HepG2 (cell line): ENCODE results near the gene NOC2L.

Experiments used
- EZH2 ChIP-seq: conservative IDR thresholded peaks from 2 replicates; pipeline ENCODE4 v1.6.1; 2012; ENCODE audit warnings: mild to moderate bottlenecking, low read depth, low read length, moderate library complexity
- NPAS2 ChIP-seq: sonication (generic); formaldehyde crosslinking; IDR thresholded peaks from 2 replicates; pipeline ENCODE4 v1.8.0; 2022; ENCODE audit warnings: mild to moderate bottlenecking, missing genetic modification reagents, borderline replicate concordance
- NR2C2 ChIP-seq: sonication (generic); formaldehyde crosslinking; IDR thresholded peaks from 2 replicates; pipeline ENCODE4 v1.4.0; 2020; ENCODE audit warnings: missing genetic modification reagents, mild to moderate bottlenecking, moderate library complexity, borderline replicate concordance
- POLR2A ChIP-seq, 2 experiments: IDR thresholded peaks; 2 replicates each; pipeline ENCODE4 v1.6.1; 2011; ENCODE audit warnings: low read depth in 2 of 2, low read length in 2 of 2, mild to moderate bottlenecking in 1 of 2, moderate library complexity in 1 of 2; ENCODE audit not compliant: insufficient read depth in 1 of 2
- U2AF1 ChIP-seq: fragments of 200-400 bp; formaldehyde crosslinking; optimal IDR thresholded peaks from 2 replicates; pipeline ENCODE3; 2017; ENCODE audit warnings: mild to moderate bottlenecking, low read depth, low read length
- U2AF2 ChIP-seq: fragments of 200-400 bp; formaldehyde crosslinking; IDR thresholded peaks from 2 replicates; pipeline ENCODE4 v1.6.1; 2017; ENCODE audit warnings: low read depth, mild to moderate bottlenecking, low read length
- ZNF274 ChIP-seq: sonication (generic); formaldehyde crosslinking; IDR thresholded peaks from 2 replicates; pipeline ENCODE4 v1.5.1; 2020; ENCODE audit warnings: mild to moderate bottlenecking, missing genetic modification reagents
- ZNF383 ChIP-seq: sonication (generic); formaldehyde crosslinking; IDR thresholded peaks from 2 replicates; pipeline ENCODE4 v1.4.0; 2020; ENCODE audit warnings: missing genetic modification reagents, mild to moderate bottlenecking, borderline replicate concordance
- ZNF451 ChIP-seq: sonication (generic); formaldehyde crosslinking; IDR thresholded peaks from 2 replicates; pipeline ENCODE4 v1.5.0; 2020; ENCODE audit warnings: mild to moderate bottlenecking, missing genetic modification reagents
- ZNF460 ChIP-seq: sonication (generic); formaldehyde crosslinking; IDR thresholded peaks from 2 replicates; pipeline ENCODE4 v1.5.1; 2020; ENCODE audit warnings: missing genetic modification reagents, mild to moderate bottlenecking, borderline replicate concordance
- ZNF609 ChIP-seq: sonication (generic); formaldehyde crosslinking; IDR thresholded peaks from 2 replicates; pipeline ENCODE4 v1.4.0; 2020; ENCODE audit warnings: mild to moderate bottlenecking, missing genetic modification reagents, borderline replicate concordance
- TF ChIP-seq, protein P1 (sequence below): IDR thresholded peaks from 2 replicates; pipeline ENCODE4 v1.6.1; 2018; ENCODE audit warnings: missing genetic modification reagents
- TF ChIP-seq, protein P2 (sequence below): sonication (generic); formaldehyde crosslinking; IDR thresholded peaks from 2 replicates; pipeline ENCODE4 v1.4.0; 2020; ENCODE audit warnings: mild to moderate bottlenecking, missing genetic modification reagents
- TF ChIP-seq, protein P3 (sequence below): sonication (generic); formaldehyde crosslinking; IDR thresholded peaks from one replicate; pipeline ENCODE4 v1.5.1; 2020; ENCODE audit warnings: mild to moderate bottlenecking, missing genetic modification reagents; ENCODE audit errors: not compliant biosample characterization

GRCh38 chr1:963746-964525 is 4.9 kb upstream of the NOC2L start:
- TF ChIP-seq POLR2A (IDR thresholded peaks at IDR 0.05; ENCODE audit: insufficient read depth in 1 of 2, low read depth in 2 of 2, low read length in 2 of 2) (no peak), U2AF1 (no peak), ZNF460 (CRISPR knock-in tag) (no peak), ZNF451 (CRISPR knock-in tag) (no peak), ZNF274 (no peak), NR2C2 (no peak), EZH2 (no peak), ZNF383 (CRISPR knock-in tag) (no peak), NPAS2 (CRISPR knock-in tag) (no peak), ZNF609 (no peak), U2AF2 (no peak)
- TF ChIP-seq, protein P1, sequence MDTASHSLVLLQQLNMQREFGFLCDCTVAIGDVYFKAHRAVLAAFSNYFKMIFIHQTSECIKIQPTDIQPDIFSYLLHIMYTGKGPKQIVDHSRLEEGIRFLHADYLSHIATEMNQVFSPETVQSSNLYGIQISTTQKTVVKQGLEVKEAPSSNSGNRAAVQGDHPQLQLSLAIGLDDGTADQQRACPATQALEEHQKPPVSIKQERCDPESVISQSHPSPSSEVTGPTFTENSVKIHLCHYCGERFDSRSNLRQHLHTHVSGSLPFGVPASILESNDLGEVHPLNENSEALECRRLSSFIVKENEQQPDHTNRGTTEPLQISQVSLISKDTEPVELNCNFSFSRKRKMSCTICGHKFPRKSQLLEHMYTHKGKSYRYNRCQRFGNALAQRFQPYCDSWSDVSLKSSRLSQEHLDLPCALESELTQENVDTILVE (CRISPR knock-in tag), result no peak
- TF ChIP-seq, protein P2, sequence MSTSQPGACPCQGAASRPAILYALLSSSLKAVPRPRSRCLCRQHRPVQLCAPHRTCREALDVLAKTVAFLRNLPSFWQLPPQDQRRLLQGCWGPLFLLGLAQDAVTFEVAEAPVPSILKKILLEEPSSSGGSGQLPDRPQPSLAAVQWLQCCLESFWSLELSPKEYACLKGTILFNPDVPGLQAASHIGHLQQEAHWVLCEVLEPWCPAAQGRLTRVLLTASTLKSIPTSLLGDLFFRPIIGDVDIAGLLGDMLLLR, result no peak
- TF ChIP-seq, protein P3, sequence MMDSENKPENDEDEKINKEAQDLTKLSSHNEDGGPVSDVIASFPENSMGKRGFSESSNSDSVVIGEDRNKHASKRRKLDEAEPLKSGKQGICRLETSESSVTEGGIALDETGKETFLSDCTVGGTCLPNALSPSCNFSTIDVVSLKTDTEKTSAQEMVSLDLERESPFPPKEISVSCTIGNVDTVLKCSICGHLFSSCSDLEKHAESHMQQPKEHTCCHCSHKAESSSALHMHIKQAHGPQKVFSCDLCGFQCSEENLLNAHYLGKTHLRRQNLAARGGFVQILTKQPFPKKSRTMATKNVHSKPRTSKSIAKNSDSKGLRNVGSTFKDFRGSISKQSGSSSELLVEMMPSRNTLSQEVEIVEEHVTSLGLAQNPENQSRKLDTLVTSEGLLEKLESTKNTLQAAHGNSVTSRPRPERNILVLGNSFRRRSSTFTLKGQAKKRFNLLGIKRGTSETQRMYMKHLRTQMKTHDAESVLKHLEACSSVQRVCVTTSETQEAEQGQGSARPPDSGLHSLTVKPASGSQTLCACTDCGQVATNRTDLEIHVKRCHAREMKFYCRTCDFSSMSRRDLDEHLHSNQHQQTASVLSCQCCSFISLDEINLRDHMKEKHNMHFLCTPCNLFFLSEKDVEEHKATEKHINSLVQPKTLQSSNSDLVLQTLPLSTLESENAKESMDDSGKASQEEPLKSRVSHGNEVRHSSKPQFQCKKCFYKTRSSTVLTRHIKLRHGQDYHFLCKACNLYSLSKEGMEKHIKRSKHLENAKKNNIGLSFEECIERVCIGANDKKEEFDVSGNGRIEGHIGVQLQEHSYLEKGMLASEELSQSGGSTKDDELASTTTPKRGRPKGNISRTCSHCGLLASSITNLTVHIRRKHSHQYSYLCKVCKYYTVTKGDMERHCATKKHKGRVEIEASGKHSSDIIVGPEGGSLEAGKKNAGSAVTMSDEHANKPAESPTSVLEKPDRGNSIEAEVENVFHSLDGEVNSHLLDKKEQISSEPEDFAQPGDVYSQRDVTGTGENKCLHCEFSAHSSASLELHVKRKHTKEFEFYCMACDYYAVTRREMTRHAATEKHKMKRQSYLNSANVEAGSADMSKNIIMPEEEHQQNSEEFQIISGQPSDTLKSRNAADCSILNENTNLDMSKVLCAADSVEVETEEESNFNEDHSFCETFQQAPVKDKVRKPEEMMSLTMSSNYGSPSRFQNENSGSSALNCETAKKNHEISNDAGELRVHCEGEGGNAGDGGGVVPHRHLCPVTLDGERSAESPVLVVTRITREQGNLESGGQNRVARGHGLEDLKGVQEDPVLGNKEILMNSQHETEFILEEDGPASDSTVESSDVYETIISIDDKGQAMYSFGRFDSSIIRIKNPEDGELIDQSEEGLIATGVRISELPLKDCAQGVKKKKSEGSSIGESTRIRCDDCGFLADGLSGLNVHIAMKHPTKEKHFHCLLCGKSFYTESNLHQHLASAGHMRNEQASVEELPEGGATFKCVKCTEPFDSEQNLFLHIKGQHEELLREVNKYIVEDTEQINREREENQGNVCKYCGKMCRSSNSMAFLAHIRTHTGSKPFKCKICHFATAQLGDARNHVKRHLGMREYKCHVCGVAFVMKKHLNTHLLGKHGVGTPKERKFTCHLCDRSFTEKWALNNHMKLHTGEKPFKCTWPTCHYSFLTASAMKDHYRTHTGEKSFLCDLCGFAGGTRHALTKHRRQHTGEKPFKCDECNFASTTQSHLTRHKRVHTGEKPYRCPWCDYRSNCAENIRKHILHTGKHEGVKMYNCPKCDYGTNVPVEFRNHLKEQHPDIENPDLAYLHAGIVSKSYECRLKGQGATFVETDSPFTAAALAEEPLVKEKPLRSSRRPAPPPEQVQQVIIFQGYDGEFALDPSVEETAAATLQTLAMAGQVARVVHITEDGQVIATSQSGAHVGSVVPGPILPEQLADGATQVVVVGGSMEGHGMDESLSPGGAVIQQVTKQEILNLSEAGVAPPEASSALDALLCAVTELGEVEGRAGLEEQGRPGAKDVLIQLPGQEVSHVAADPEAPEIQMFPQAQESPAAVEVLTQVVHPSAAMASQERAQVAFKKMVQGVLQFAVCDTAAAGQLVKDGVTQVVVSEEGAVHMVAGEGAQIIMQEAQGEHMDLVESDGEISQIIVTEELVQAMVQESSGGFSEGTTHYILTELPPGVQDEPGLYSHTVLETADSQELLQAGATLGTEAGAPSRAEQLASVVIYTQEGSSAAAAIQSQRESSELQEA (CRISPR knock-in tag), result no peak
